Kidney glomerular epithelial cell (primary cell): ENCODE data around the gene TYMS.

Experiments
- DNase-seq: peaks from one replicate; lab custom pipeline; 2025; lab: John Stamatoyannopoulos, UW

The TYMS gene

DNA sequence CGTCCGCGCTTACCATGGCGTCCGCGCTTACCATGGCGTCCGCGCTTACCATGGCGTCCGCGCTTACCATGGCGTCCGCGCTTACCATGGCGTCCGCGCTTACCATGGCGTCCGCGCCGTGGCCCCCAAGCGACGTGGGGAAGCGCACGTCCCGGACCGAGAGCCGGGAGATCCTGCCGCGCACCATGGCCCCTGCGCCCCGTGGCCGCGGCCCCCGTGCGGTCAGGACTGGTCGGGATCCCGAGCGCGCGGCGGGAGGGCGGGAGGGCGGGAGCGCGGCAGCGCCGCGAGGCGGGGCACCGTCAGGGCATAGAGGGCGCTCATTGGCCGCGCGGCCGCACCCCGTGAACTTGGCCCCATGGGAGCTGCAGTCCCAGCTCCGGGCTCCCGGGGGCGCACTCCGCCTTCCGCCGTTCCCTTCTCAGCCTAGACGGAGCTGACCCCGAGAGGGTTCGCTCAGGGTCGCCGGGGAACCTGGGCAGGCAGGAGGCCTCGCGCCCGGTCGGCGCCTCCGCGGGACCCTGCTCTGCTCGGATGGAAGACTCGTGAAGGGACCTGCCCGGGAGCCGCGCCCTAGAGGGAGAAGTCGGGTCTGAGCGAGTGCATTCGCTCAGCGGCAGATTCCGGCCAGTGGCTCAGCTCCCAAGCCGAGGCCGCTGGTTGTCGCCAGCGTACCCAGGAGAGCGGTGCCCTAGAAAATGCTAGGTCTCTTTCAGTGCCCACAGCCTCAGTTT is 55.1 kb downstream of the TYMS start, which contains the start of gene ENOSF1:
ENOSF1 (minus strand) TSS at position 230 of the 734 bp plus-strand sequence; CDS start at position 187, 43 bp downstream.
- DNase-seq = peak; percentile 46

DNA sequence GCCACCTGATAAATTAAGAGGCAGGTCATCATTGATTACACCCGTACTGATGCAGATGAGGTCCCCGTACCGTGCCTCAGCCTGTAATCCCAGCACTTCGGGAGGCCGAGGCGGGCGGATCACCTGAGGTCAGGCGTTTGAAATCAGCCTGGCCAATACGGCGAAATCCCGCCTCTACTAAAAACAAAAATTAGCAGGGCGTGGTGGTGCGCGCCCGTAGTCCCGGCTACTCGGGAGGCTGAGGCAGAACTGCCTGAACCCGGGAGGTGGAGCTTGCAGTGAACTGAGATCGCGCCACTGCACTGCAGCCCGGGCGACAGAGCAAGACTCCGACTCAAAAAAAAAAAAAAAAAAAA is 55.7 kb downstream of the TYMS start:
- DNase-seq = no peak

DNA sequence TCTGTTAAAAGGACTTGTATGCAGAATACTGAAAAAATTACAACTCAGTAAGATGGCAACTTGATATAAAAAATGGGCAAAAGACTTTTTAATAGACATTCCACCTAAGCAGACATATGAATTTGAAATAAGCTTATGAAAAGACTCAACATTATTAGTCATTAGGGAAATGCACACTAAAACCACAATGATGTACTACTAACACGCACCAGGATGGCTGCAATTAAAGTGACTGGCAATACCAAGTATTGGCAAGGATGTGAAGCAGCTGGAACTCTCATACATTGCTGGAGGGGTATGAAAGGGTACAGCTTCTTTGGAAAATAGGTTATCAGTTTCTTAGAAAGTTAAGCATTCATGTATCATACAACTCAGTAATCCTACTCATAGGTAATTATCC is 58.2 kb downstream of the TYMS start:
- DNase-seq = no peak

DNA sequence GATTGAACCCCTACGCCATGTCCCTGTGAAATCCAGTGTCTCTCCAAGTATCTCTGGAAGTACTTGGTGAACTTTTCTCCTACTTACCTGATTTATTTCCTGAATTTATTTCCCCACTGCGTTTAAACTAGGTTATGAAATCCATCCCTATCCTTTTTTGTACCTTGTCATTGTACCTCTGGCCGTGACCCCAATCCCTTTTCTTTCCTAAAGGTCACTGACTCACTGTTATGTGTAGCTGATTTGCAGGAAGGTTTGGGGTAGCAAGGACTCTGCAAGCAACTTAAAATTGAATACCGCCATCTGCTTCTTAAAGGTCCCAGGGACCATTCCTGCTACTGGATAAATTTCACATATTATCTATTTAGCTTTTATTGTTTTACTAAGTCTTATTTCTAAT is 59.5 kb downstream of the TYMS start:
- no peak for DNase-seq
